ENCODE data around the gene PTBP1. TPM values are rescaled to one million over a fixed set of nuclear protein-coding genes. Genes with fewer than 3 reads are reported as not detected.
A peak's percentile ranks its signal among the peaks of the same experiment; 100 is the strongest.

PTBP1 gene
- 163 TPM for polyA plus RNA-seq

DNA sequence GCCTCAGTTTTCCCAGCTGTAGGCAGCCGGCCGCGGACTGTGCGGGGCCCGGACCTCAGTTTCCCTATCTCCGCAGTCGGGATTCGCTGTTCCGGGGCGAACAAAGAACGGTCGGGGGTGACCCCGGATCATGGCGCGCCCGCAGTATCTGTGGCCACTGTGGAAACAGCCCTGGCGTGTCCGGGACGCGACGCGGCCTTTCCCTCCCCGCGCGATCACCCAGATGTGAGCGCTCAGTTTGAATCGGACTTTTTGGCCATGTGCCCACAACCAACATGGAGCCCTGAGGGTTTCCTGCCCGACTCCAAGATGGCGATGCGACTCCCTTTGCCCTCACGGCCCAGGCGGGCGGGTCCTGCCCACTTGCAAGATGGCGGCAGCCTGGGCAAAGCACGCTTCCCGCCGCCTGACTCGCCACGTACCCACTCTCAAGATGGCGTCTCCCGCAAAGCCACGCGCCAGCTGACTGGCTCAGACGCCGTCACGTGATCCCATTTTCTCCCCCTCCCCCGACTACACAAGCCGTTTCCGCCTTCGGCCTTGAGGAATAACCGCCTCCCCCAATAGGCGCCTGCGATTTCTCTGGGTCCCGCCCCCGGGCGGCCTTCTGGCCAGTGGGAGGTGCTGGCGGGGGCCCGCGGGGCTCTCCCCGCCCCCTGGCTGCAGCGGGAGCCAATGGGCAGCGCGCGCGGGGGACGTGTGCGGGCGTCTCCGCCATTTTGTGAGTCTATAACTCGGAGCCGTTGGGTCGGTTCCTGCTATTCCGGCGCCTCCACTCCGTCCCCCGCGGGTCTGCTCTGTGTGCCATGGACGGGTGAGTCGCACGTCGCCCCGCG lies at the start of gene PTBP1:
PTBP1 (plus strand) TSS at position 761 of the 836 bp plus-strand sequence; CDS start at position 807, 46 bp downstream.
- Mint-ChIP-seq H3K4me1 (peaks cover 15 to 24% (median 23%) of the 10 kb centered on the region in 3 donors), H3K27ac (peak within 1 kb of the TSS; percentile 83 to 99 (median 96)), H3K4me3 (peak within 1 kb of the TSS; percentile 92 to 97 (median 94)), H3K36me3 (no peaks in the 10 kb centered on the region), H3K27me3 (no peaks in the 10 kb centered on the region), H3K9me3 (no peaks in the 10 kb centered on the region)

DNA sequence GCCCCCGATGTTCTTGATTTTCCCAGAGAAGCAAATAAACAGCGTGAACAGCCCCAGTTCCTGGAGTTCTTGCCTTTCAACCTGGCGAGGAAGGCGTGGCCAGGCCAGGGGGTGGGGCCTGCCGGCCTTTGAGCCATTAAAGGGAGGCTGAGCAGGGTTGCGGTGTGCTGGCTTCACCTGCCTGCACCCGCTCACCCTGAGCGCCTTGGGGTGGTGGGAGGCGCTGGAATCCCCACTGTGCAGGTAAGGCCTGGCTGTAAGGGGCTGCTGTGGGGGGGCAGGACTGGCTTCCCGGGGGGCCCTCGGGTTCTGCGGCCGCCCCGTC lies 49.0 kb upstream of the PTBP1 start:
- H3K9me3 Mint-ChIP-seq: no peaks in the 10 kb centered on the region
- no peaks in the 10 kb centered on the region for H3K36me3 Mint-ChIP-seq
- H3K27ac Mint-ChIP-seq: no peak overlapping the region
- no peak overlapping the region for H3K4me3 Mint-ChIP-seq
- peaks cover 0 to 4% (median 3%) of the 10 kb centered on the region in 3 donors for H3K4me1 Mint-ChIP-seq
- peaks cover 2% of the 10 kb centered on the region for H3K27me3 Mint-ChIP-seq

DNA sequence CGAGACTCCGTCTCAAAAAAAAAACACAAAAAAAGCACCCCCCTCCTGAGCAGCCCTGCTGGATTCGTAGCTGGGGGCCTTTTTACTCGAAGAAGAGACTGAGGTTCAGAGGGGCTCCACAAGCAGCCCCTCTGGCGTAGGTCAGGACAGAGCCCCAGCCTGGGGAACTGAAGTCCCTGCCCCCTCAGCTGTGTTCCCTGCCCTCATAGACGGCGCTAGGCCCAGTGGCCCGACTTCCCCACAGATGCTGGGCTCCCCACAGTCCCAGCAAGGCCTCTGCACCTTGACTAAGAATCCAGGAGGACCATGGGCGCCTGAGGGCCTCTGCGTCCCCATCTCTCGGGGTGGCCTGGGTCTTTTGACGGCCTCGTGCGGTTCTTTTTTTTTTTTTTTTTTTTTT lies 47.4 kb upstream of the PTBP1 start:
- Mint-ChIP-seq H3K4me3 (no peak overlapping the region), H3K9me3 (no peaks in the 10 kb centered on the region), H3K36me3 (no peaks in the 10 kb centered on the region), H3K27me3 (peaks cover 2% of the 10 kb centered on the region), H3K4me1 (no peaks in the 10 kb centered on the region), H3K27ac (no peak overlapping the region)

DNA sequence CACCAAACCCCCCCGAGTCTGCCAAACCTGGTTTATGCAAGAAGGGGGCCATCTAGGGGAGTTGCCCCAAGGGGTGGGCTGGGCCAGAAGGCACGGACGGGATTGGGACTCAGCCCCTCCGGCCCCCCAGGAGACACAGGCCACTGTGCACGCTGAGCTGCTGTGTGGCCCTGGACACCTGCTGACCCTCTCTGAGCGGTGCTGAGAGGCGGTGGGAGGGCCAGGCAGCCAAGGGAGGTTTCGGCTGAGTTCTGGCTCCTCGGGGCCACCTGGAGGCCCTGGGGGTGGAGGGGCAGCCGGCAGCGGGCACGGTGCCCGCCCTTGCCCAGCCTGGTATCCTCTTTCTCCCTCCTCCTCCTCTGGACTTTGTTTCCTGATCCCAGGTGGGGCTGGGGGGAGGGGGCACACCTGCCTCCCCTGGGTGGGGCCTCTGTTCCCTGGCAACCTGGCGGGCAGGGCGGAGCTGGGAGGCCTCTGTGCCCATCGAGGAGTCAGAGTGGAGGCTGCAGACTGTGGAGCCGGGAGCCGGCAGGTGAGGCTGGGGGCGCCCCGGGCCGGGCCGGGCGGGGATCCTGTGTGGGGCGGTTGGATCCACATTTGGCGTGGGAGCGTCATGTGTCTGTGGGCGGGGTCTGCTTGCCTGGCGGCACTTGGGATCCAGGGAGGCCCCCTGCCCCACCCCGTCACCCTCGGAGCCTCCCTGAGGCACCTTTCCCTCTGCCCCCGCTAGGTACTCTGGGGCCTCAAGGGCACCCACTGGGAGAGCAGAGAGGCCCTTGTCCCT lies 46.4 kb upstream of the PTBP1 start, which contains the start of gene MISP:
MISP (plus strand) TSS at position 473 of the 784 bp plus-strand sequence. CDS start 5,835 bp downstream, outside the sequence.
- H3K27me3 Mint-ChIP-seq: peaks cover 2% of the 10 kb centered on the region
- H3K36me3 Mint-ChIP-seq: no peaks in the 10 kb centered on the region
- H3K9me3 Mint-ChIP-seq: no peaks in the 10 kb centered on the region
- H3K27ac Mint-ChIP-seq: no peak within 1 kb of the TSS
- H3K4me1 Mint-ChIP-seq: no peaks in the 10 kb centered on the region
- H3K4me3 Mint-ChIP-seq: no peak within 1 kb of the TSS

DNA sequence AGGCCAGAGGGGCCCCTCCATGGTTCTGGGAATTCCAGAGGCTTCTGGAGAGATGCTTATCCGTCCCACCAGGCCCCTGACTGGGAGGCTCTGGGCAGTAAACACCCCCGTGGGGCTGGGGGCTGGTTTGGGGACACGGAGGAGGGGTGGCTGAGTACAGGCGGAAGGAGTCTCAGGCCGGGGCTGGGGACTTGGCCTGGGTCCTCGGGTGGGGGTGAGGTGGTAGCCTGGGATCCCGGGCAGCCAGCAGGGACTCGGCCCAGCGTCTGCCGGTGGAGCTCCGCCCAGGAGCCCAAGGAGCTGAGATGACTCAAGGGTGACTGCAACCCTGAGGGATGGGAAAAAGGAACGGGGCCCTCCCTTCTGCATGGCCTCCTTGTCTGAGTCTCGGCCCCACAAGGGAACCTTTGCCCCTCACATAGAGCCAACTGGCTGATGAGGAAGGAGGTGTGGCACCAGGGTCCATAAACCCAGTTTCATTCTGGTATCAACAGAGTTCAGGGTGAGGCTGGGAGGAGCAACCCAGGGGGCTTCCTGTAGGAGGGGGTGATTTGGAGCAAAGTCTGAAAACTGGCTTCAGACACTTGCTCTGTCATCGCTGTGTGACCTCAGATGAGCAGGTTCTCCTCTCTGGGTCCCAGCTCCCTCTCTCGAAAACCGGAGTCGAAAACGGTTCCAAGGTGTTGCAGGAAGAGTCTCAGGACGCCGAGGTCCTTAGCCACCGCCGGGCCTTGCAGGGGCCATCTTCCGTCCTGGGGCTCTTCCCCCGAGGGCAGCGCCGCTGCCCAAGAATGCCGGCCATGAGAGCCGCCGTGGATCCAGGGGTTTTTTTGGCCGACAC lies 45.5 kb upstream of the PTBP1 start:
- peaks cover 2% of the 10 kb centered on the region for H3K27me3 Mint-ChIP-seq
- no peak overlapping the region for H3K4me3 Mint-ChIP-seq
- H3K9me3 Mint-ChIP-seq: peaks cover 0 to 3% (median 0%) of the 10 kb centered on the region in 3 donors
- no peaks in the 10 kb centered on the region for H3K36me3 Mint-ChIP-seq
- H3K4me1 Mint-ChIP-seq: no peaks in the 10 kb centered on the region
- H3K27ac Mint-ChIP-seq: no peak overlapping the region

DNA sequence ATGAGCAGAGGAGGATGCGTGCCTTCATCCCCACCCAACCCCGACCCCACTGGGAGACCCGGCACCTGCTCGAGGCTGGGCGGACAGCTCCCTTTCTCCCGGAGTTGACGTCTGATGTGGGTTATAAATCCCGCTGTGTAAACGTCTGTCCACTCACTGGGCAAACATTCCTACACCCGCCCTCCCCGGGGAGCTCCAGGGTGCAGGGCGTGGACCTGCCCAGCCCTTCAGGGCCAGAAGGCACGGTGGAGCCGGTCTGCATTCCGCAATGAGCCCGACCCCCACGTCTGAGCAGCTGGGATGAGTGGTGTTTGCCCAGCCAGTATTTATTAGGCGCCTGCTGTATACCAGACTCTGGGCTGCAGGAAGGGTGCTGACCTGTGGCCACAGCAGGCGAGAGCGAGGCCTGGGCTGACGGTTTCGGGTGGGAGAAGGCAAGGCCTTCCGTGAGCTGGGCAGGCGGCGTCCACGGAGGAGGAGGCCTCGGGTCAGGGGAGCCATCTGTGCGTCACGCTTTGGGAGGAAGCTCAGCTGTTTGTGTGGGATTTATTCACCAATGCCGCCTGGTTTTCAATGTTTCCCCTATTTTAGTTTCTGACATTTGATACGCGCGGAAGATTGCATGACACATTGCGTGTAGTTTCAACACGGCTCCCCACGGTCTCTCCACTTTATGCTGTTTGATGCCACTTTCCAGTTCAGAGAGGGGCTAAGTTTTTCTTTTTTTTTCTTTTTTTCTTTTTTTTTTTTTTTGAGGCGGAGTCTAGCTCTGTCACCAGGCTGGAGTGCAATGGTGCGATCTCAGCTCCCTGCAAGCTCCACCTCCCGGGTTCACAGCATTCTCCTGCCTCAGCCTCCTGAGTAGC lies 44.4 kb upstream of the PTBP1 start:
- H3K4me1 Mint-ChIP-seq: no peaks in the 10 kb centered on the region
- peaks cover 0 to 6% (median 0%) of the 10 kb centered on the region in 3 donors for H3K9me3 Mint-ChIP-seq
- H3K27me3 Mint-ChIP-seq: peaks cover 2% of the 10 kb centered on the region
- H3K36me3 Mint-ChIP-seq: no peaks in the 10 kb centered on the region
- H3K27ac Mint-ChIP-seq: no peak overlapping the region
- H3K4me3 Mint-ChIP-seq: no peak overlapping the region

DNA sequence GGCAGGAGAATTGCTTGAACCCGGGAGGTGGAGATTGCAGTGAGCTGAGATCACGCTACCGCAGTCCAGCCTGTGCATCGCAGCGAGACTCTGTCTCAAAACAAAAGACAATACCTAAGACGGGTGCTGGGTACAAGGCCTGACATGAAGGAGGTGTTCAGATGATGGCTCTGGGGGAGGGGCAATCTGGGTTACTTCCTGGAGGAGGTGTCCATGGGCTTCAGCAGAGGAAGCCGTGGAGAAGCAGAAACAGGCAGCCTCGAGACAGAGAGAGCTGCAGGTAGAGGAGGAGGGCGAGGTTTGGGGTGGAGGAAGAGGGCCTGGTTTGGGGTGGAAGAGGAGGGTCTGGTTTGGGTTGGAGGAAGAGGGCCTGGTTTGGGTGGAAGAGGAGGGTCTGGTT lies 42.7 kb upstream of the PTBP1 start:
- Mint-ChIP-seq H3K27me3 (peaks cover 2% of the 10 kb centered on the region), H3K9me3 (peaks cover 0 to 9% (median 0%) of the 10 kb centered on the region in 3 donors), H3K36me3 (peaks cover 2% of the 10 kb centered on the region), H3K4me1 (no peaks in the 10 kb centered on the region), H3K27ac (no peak overlapping the region), H3K4me3 (no peak overlapping the region)

DNA sequence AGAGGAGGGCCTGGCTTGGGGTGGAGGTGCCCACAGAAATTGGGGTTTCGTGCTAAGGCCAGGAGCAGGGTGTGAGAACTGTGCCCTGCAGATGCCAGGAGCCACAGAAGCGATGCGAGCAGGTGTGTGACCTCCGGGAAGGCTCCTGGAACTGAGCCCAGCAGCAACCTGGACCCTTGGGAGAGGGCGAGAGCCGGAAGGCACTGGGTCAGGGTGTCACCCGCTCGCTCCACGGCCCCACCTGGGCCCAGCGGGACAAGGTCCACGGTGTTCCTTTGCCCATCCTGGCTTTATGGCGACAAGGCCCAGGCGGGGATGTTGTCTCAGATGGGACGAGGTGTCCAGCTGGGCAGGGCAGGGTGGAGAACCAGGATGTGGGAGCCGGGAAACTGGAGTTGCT lies 42.2 kb upstream of the PTBP1 start:
- Mint-ChIP-seq H3K27ac (no peak overlapping the region), H3K27me3 (peaks cover 2% of the 10 kb centered on the region)

DNA sequence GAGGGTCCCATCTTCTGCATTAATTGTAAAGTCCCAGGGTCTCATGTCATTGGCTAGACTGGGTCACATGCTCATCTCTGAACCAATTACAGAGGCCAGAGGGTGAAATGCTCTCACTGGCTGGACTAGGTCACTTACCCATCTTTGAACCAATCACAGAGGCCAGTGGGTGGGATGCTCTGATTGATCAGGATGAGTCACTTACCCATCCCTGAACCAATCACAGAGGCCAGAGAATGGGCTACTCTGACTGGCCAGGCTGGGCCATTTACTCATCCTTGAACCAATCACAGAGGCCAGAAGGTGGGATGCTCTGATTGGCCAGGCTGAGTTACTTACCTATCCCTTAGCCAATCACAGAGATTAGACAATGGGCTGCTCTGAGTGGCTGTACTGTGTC lies 41.0 kb upstream of the PTBP1 start:
- H3K36me3 Mint-ChIP-seq: peaks cover 2% of the 10 kb centered on the region
- no peaks in the 10 kb centered on the region for H3K4me1 Mint-ChIP-seq
- H3K9me3 Mint-ChIP-seq: peaks cover 0 to 12% (median 0%) of the 10 kb centered on the region in 3 donors
- no peak overlapping the region for H3K27ac Mint-ChIP-seq
- no peak overlapping the region for H3K4me3 Mint-ChIP-seq
- peaks cover 2% of the 10 kb centered on the region for H3K27me3 Mint-ChIP-seq

More for the DNA sequence above, 42.2 kb upstream of the PTBP1 start:
- Mint-ChIP-seq H3K4me1 (no peaks in the 10 kb centered on the region), H3K36me3 (peaks cover 2% of the 10 kb centered on the region), H3K9me3 (peaks cover 0 to 12% (median 0%) of the 10 kb centered on the region in 3 donors), H3K4me3 (no peak overlapping the region)

DNA sequence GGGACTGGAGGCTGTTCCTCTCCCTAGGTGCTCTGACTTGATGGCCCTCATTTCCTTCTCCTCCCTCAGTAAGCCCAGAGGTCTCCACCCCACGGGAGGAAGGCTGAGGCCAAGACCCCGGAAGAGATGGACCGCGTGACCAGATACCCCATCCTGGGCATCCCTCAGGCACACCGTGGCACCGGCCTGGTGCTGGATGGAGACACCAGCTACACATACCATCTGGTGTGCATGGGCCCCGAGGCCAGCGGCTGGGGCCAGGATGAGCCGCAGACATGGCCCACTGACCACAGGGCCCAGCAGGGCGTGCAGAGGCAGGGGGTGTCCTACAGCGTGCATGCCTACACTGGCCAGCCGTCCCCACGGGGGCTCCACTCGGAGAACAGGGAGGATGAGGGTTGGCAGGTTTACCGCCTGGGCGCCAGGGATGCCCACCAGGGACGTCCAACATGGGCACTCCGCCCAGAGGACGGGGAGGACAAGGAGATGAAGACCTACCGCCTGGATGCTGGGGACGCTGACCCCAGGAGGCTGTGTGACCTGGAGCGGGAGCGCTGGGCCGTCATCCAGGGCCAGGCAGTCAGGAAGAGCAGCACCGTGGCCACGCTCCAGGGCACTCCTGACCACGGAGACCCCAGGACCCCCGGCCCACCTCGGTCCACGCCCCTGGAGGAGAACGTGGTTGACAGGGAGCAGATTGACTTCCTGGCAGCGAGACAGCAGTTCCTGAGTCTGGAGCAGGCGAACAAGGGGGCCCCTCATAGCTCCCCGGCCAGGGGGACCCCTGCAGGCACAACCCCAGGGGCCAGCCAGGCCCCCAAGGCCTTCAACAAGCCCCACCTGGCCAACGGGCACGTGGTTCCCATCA lies 40.2 kb upstream of the PTBP1 start:
- H3K4me3 Mint-ChIP-seq: peak overlapping the region in 1 of 4 donors; percentile 76
- H3K27ac Mint-ChIP-seq: no peak overlapping the region
- H3K9me3 Mint-ChIP-seq: peaks cover 0 to 12% (median 0%) of the 10 kb centered on the region in 3 donors
- H3K27me3 Mint-ChIP-seq: peaks cover 2% of the 10 kb centered on the region
- no peaks in the 10 kb centered on the region for H3K4me1 Mint-ChIP-seq
- H3K36me3 Mint-ChIP-seq: peaks cover 2% of the 10 kb centered on the region

DNA sequence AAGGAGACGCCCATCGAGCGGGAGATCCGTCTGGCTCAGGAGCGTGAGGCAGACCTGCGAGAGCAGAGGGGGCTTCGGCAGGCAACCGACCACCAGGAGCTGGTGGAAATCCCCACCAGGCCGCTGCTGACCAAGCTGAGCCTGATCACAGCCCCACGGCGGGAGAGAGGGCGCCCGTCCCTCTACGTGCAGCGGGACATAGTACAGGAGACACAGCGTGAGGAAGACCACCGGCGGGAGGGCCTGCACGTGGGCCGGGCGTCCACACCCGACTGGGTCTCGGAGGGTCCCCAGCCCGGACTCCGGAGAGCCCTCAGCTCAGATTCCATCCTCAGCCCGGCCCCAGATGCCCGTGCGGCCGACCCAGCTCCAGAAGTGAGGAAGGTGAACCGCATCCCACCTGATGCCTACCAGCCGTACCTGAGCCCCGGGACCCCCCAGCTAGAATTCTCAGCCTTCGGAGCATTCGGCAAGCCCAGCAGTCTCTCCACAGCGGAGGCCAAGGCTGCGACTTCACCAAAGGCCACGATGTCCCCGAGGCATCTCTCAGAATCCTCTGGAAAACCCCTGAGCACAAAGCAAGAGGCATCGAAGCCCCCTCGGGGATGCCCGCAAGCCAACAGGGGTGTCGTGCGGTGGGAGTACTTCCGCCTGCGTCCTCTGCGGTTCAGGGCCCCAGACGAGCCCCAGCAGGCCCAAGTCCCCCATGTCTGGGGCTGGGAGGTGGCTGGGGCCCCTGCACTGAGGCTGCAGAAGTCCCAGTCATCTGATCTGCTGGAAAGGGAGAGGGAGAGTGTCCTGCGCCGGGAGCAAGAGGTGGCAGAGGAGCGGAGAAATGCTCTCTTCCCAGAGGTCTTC lies 39.2 kb upstream of the PTBP1 start:
- no peak overlapping the region for H3K4me3 Mint-ChIP-seq
- peaks cover 0 to 13% (median 0%) of the 10 kb centered on the region in 3 donors for H3K9me3 Mint-ChIP-seq
- H3K36me3 Mint-ChIP-seq: peaks cover 2% of the 10 kb centered on the region
- no peak overlapping the region for H3K27ac Mint-ChIP-seq
- no peaks in the 10 kb centered on the region for H3K27me3 Mint-ChIP-seq
- H3K4me1 Mint-ChIP-seq: no peaks in the 10 kb centered on the region

DNA sequence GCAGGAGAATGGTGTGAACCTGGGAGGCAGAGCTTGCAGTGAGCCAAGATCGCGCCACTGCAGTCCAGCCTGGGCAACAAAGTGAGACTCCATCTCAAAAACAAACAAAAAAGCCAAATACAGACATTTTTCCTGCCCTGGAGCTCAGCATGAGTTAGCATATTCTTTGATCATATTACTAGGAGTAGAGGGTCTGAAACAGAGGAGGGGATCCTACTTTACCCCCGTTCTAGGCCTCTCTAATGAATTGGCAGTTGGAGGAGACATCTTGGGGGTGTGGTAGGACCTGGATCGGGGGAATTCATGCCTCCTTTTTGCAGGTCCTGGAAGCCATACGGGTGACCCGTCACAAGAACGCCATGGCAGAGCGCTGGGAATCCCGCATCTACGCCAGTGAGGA lies 34.1 kb upstream of the PTBP1 start:
- no peak overlapping the region for H3K27ac Mint-ChIP-seq
- no peak overlapping the region for H3K4me3 Mint-ChIP-seq

More for the DNA sequence above, 34.1 kb upstream of the PTBP1 start:
- Mint-ChIP-seq H3K27me3 (peaks cover 4% of the 10 kb centered on the region), H3K9me3 (peaks cover 0 to 7% (median 0%) of the 10 kb centered on the region in 3 donors), H3K36me3 (peaks cover 2% of the 10 kb centered on the region), H3K4me1 (no peaks in the 10 kb centered on the region)

All from IgD-negative memory B cell (primary cell).